Stimulated activated CD8-positive, alpha-beta memory T cell treated with anti-CD3 and anti-CD28 coated beads, Interleukin-15, amount 100 ng/mL, for 1 hour (primary cell): ENCODE data around the gene UROC1.

Experiments
- DNase-seq: peaks from one replicate; pipeline ENCODE4 v3.0.0-alpha.2; 2020; ENCODE audit warnings: low read depth

The UROC1 gene

DNA sequence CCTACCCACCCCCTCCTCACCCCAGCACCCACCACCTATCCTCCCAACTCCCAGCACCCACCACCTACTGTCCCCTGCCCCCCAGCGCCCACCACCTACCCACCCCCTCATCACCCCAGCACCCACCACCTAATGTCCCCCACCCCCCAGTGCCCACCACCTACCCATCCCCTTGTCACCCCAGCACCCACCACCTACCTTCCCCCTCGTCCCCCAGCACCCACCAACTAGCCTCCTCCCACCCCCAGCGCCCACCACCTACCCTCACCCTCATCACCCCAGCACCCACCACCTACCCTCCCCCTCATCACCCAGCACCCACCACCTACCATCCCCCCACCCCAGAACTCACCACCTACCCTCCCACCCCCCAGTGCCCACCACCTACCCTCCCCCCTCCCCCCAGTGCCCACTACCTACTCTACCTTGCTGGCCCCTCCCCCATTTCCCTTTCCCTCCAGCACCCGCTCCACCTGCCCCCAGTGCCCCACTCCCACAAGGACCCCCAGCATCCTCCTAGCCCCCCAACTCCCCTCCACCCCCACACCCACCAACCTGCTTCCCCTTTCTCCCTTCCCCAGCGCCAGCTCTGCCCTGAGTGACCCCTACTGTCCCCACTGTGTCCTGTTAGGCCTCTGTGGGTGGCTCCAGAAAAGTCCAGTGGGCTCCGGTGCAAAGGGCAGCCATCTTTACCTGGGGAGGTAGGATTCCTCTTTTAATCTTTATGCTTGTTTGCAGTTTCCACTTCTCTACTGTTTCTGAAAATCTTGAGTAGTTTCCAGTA is 1.2 kb downstream of the UROC1 start:
- no peak for DNase-seq

DNA sequence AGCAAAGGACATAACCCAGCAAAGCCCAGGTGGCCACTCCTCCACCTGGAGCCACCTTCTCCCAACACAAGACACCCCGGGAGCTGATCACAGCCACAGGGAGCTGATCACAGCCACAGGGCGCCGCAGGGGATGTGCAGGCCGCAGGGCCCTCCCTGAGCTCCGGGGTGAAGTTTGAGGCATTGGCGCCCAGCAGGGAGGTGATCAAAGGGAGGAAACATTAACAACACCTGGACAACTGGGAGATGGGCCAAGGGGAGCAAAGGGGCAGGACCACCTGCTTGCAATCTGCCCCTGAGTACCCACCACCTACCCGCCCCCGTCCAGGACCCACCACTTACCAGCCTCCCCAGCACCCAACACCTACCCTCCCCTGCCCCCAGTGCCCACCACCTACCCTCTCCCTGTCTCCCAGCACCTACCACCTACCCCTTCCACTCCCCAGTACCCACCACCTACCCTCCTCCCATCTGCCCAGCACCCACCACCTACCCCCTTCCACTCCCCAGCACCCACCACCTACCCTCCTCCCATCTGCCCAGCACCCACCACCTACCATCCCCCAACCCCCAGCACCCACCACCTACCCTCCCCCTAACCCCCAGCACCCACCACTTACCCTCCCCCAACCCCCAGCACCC is 2.4 kb downstream of the UROC1 start:
- DNase-seq: no peak

DNA sequence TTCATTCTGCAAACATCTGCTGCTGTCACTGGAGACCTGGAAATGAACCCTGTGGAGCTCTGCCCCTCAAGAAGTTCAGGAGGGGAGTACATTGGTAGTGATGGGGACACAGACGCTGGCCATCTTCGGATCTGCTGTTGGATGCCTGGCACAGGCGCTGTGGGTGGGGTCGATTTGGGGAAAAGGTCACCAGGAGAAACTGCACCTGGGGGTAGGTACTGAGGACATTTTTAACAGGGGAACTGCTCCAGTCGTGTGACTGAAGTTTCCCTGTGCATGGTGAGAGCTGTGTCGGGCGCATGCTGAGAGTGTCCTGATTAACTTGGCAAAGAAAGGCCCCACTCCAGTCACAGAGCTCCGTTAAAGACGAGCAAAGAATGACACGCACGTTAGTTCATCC is 3.4 kb downstream of the UROC1 start:
- no peak for DNase-seq

DNA sequence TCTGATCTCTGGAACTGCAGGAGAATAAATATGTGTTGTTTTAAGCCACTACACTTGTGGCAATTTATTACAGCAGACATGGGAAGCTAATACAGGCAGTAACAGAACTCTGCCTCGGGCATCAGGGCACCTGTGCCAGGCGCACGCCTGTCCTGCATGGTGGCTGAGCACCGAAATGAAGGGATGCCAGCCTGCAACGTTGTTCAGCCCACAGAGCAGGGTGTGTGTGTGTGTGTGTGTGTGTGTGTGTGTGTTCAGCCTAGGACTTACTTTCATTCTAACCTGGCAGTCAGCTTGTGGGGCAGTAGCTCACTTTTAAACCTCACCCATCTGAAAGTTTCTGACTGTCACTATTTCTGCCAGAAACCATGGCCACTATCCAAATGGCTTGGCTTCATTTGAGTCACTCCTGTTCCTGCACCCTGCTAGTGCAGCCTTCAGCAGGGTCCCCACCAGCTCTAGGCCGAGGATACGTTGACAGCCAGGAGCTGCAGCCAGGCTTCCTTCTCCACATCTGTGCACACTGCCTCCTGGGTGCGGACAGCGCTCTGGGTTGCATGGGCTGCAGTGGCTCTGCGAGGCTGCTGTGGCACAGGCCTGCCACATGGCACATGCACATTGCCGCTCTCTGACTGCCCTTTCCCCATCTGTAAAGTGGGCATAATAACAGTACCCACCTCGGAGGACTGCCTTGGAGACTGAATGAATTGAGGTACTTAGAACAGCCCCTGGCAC is 4.5 kb downstream of the UROC1 start:
- DNase-seq: no peak

DNA sequence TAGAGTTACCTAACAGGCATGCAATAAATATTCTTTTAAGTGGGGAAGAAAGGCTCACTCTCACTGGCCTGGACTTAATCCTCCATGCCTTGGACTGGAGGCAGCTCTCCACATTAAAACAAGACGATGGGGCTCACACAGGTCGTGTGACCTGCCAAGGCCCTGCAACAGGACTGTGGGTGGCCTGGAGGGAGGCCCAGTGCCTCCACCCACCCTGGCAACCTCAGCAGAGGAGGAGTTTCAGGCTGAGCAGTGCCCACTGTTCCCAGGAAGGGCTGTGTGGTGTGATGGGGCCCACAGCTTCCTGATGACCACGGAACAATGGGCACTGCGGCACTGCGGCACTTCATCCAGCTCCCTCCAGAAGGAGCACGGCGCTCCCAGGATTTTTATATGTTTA is 5.5 kb downstream of the UROC1 start:
- DNase-seq: no peak

DNA sequence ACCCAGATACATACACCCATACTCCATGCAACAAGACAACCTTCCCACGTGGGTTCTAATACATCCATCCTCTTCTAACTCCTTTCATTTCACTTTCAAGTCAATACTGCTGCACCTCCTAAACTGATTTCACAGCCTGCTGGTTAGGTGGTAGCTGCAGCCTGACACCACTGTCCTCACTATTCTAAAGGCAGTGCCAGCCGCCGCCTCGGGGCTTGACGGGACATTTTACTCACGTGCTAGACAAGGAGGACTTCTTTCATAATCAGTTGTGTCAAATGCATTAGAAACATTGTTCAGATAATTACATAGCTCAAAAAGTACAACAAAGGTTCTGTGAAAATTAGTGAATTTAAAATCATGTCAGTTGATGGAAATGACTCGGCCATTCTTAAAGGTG is 6.3 kb downstream of the UROC1 start:
- no peak for DNase-seq

DNA sequence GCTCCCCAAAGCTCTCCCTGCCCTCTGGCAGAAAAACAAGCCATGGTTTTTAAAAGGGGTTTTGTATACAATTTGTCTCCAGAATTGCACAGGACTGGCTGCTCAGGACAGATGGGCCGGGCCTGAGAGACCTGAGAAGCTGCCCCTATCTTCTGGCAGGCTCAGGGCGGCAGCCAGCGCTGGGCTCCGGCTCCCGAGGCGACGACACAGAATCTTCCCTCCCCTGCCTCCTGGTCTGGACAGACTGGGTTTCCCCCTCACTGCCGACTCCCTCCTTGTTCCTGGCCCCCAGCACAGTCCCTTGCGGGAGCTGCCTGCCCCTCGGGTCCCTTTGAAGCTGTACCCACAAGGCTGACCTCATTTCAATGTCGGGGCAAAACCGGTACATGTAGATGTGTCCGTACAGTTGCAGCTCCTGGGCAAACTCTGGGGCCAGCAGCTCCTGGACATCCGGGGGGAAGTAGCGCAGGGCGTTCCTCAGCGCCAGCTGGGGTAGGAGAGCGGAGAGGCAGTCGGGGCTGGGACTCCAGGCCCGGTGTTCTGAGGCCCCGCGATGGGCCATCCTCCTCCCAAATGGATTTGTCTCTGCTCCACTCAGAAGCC is 7.2 kb downstream of the UROC1 start:
- DNase-seq: no peak

DNA sequence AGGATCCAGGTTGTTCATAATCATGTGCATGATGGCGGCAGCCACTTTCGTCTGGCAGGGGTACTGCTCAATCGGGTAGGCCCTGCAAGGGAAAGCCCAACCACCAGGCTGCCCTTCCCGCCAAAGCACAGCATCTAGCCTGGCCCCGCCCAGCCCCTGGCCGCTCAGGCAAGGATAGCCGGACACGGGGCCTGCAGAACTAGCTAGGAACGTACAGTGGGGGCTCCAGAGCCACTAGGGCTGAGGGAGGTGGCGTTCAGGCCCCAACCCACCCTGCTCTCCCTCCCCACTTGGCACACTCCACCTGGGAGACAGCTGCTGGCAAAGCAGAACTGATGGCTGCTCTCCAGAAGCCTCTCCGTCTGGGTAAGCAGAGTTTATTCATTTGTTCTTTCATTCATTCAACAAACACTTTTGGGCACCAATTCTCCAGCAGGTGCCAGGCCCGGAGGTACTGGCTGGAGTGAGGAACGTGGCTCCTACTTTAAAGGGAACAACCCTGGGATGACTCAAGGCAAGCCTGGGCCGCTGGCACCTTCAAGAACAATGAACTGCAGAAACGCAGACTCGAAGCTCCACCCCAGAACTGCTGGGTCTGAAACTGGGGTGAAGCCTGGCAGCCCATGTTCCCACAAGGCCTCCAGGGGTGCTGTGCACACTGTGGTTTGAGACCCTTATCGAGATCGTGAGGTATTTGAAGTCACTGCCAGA is 7.8 kb downstream of the UROC1 start:
- DNase-seq: no peak

DNA sequence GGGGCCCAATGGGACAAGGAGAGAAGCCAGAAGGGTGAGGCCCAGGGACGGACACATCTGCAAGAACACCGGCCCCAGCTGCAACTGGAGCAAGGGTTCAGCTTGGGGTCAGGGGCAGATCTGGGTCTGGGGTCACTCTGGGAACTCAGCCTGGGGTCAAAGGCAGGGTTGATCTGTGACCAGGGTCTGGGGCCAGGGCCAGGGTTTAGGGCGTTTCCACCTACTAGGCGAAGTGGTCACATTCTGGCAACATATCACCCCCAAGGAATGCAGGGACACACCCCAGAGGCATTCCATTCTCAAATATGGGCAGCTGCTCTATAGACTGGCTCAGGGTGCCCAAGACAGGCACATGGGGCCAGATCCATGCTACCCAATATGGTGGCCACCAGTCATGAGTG is 9.0 kb downstream of the UROC1 start:
- no peak for DNase-seq

DNA sequence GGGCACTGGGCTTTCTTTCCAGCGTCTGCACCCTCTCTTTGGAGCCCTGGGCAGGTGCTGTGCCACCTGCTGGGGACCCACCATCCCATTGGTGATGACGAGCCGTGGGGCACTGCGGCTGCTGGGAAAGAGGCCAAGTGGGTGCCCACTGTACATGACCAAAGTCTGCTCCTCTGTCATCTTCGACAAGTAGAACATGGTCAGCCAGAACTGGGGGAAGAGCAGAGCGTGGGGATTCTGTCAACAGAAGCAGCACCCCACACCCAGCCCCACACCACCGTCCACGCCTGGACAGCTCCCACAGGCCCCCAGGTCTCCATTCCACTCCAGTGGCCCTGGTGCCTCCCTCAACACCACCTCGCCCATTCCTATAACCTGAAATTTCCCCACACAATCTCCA is 9.7 kb downstream of the UROC1 start:
- DNase-seq: no peak

DNA sequence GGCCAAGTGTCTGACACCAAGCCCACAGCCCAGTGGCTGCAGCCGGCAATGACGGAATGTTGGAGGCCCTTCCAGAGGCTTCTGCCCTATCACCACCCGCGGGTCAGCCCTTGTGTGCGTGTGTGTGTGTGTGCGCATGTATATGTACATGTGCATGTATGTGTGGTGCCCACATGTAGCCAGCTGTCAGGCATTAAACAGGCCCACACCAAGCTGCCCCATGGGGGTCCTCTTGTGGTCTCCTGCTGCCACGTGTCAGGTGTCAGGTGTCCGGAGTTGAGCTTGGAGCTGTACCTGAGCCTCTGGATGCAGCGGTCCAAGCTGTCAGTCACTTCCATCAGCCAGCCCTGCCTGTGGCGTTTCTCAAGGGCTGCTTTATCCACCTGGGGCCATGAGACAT is 13.9 kb downstream of the UROC1 start:
- no peak for DNase-seq

DNA sequence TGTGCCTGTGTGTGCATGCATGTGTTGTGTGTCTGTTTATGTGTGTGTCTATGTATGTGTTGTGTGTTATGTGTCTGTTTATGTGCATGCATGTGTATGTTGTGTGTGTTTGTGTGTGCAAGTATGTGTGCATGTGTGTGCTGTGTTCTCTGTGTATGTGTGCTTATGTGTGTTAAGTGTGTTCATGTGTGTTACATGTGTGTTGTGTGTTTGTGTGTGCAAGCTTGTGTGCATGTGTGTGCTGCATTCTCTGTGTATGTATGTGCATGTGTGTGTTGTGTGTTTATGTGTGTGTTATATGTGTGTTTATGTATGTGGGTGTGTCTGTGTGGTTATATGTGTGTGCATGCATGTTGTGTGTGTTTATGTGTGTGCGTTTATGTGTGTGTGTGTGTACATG is 14.9 kb downstream of the UROC1 start:
- no peak for DNase-seq

DNA sequence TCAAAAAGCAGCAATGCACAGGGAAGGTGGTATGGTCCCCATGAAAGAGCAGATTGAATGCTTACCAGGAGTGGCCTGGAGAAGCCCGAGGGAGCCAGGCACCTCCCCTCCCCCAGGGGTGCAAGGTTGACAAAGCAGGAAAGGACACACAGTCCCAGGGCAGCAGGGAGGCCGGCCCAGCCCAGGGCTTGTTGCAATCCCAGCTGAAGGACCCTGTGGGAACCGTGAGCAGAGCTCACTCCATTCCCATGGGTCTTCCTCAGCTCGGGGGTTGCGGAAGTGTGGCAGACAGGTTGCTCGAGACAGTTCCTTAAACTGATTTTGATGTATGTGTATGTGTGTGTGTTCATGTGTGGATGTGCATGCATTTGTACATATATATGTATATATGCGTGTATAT is 15.8 kb downstream of the UROC1 start:
- DNase-seq: no peak

DNA sequence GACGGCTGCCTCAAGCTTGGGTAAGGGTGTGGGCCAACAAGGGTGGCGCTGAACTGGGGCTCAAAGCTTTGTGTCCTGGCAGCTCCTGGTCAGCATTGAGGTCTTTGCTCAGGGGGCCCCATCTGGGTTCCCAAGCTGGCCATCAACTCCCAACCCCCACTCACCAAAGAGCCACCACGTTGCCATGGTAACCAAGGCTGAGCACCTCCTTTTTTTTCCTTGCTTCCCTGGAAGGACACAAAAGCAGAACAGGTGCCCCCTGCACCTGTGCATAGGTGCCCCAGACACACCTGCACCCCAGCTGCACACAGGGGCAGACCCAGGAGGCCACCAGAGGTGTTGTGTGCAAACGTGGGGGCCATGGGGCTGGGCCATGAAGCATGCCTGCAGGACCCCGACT is 16.5 kb downstream of the UROC1 start:
- DNase-seq: no peak

DNA sequence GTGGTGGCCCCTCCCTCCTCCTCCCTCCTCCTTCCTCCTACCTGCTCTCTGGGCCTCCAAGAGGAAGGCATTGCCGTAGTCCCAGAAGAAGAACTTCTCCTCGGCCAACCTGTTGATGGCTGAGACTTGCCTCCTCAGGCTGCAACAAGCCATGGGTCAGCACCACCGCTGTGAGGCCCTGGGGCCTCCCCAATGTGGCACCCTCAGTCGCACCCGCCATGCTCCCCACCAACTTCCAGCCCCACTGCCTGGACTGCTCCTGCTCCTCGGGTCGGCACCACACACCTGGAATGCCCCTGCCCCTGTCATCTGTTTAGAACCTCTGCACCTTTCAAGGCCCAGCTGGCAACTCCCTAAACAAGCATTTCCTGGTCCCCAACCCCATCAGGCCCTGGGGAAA is 17.6 kb downstream of the UROC1 start:
- DNase-seq: no peak

DNA sequence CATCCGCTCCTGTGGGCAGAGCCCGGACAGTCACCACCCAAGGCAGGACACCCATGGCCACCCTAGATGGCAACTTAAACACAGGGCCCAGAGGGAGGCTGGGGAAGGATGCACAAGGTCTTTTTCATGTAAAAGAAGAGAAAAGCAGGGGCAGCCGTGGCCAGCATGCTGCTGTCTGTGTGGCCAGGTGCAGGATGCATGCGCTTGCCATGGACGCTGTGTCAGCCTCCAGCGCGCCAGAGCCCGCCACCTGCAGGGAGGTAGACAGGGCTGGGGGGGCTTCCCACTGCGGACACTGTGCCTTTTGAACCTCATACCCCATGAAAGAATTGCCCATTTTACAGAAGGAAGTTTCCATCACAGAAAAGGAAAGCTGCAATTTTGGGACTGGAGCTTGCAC is 18.2 kb downstream of the UROC1 start:
- no peak for DNase-seq

DNA sequence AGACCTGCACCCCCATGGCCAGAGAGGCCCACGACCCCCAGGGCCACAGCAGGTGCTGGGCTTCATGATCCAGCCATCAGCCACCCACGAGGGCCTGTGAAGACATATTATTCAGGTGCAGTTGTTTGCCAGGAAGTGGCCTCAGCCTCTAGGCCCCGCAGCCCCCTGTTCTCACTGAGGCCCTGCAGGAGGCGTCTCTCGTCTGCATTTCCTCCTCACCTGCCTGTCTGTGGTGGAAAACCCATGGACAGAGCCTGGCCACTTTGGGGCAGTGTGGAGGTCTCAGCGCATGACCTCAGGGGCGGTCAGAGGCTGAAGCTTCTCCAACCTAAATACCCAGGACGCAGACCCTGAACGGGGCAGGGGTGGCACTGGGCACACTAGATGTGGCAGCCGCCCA is 18.6 kb downstream of the UROC1 start:
- DNase-seq: no peak

DNA sequence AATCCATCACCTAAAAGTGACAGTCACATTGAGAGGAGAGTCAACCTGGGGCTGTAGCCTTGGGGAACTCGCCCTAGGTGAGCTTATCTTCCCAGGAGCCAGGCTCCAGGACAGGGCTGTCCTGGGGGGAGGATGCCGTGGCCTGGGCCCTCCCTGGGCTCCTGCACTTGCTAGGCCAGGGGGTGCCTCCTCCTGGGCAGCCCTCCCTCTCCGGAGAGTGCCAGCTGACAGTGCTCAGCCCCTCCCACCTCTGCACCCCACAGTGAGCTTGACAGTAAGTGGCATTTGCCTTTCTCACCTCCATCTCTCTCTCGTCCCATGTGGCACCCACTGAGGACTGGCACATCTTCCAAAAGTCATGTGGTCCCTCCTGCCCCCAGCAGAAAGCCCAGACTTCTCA is 19.1 kb downstream of the UROC1 start:
- DNase-seq: no peak

DNA sequence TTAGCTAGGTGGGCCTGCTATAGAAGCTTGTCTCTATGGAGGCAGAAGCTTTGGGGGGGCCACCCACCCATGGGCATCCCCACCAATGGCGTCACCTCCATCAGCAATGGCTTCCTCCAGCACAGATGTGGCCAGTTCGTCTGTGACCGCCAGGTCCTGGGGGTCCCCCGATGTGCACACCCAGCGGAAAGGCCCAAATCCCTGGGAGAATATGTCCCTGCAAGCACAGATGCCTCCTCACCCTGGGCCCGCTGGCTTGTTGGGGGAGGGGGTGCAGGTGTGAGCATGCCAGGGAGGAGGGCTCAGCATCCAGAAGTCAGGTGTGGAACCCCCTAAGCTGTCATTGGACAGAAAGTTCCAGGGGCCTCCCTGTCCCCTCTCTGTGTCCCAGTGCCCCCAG is 19.6 kb downstream of the UROC1 start:
- DNase-seq: no peak

DNA sequence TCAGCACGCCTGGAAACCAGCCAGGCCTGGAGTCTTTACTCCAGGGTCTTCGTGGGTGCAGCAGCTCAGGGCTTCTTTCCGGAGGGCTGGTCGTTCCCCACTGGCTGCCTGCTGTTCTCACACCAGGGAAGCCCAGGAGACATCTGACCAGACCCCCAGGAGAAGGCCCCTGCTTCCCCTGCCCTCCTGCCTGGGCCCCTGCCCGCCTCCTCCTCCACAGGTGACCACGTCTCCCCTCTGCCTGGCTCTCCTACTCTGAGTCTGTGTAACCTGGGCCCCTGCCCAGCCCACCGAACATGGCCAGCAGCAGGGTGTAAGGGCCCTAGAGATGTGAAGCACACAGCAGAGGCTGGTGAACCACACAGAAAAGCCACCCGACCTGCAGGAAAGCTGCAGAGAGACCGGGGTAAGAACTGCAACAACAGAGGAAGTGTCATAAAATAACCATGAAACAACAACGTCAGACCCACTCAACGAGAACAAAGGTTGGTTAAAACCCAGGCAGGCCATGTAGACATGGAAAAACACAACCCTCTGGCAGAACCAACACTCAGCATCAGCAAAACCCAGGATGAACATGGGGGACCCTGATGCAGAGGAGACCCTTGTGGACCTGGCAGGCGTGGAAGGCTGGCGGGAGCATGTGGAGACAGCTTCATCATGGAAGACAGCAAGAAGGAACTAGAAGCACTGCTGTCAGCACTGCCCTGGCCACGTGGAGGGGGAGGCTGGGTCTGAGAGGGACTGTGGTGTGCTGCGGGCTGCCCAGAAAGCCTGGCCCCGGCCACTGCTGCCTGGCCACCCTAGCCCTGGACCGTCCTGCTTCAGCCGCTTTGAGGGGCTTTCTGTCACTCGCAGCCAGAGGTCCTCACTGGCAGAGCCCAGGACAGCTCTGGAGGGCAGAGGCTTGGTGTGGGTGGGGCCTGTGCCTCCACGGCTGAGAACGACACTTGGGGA is 20.4 kb downstream of the UROC1 start:
- DNase-seq: no peak

DNA sequence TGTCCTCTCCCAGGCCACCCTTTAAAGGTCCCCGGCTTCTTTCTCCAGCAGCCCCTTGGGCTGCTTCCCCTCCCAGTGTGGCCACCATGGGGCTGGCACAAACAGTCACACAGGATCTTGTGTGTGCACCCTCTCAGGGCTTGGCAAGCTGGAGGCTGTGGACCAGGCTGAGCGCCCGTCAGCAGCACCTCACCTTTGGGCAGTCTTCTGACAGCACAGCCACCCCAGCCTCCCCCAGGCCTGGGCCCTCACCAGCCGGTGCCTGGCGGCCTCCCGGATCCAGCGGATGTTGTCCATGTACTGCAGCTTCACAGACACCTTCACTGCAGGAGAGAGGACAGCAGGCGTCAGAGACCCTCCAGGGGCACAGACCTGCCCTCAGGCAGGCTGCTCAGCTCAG is 21.8 kb downstream of the UROC1 start:
- no peak for DNase-seq
